T follicular helper cell (primary cell): ENCODE data around the gene NCCRP1.
"Not testable (repeated sequence)": the region's sequence is repeated elsewhere in the genome, so short reads cannot be mapped to it uniquely, and the experiment has no call there.

Experiments
- DNase-seq: peaks from one replicate; pipeline ENCODE4 v3.0.0-alpha.2; 2020; ENCODE audit warnings: low read depth

The NCCRP1 gene

GRCh38 chr19:39208175-39208795 lies 11.5 kb downstream of the NCCRP1 start:
- no peak for DNase-seq

GRCh38 chr19:39209196-39209595 lies 12.4 kb downstream of the NCCRP1 start:
- DNase-seq = no peak

GRCh38 chr19:39211731-39212374 lies 15.1 kb downstream of the NCCRP1 start:
- no peak for DNase-seq

DNA sequence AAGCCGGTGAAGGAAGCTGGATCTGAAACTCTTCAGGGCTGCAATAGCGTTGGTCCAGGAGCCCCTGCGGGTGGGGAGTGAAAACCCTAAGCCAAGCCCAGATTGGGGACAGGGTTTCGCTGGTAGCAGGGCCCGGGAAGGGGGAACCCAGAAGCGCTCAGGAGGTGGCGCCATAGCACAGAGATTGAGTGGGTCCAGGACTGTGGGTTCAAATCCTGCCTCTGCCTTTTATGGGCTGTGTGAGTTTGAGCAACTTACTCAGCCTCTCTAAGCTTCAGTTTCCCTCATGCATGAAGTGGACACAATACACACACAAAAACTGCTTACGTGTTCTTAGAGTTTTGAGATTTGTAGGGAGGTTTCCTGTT lies 15.6 kb downstream of the NCCRP1 start:
- peak; percentile 28 for DNase-seq

DNA sequence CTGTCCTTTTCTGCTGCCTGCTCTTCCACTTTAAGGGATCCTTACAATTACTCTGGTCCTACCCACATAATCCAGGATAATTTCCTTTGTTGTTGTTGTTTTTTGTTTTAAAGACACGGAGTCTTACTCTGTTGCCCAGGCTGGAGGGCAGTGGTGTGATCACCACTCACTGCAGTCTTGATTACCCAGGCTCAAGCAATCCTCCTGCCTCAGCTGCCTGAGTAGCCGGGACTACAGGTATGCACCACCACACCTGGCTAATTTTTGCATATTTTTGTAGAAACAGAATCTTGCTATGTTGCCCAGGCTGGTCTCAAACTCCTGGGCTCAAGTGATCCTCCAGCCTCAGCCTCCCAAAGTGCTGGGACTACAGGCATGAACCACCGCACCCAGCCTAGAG lies 18.6 kb downstream of the NCCRP1 start:
- DNase-seq = not testable (repeated sequence)

GRCh38 chr19:39217094-39217493 lies 20.3 kb downstream of the NCCRP1 start:
- no peak for DNase-seq

DNA sequence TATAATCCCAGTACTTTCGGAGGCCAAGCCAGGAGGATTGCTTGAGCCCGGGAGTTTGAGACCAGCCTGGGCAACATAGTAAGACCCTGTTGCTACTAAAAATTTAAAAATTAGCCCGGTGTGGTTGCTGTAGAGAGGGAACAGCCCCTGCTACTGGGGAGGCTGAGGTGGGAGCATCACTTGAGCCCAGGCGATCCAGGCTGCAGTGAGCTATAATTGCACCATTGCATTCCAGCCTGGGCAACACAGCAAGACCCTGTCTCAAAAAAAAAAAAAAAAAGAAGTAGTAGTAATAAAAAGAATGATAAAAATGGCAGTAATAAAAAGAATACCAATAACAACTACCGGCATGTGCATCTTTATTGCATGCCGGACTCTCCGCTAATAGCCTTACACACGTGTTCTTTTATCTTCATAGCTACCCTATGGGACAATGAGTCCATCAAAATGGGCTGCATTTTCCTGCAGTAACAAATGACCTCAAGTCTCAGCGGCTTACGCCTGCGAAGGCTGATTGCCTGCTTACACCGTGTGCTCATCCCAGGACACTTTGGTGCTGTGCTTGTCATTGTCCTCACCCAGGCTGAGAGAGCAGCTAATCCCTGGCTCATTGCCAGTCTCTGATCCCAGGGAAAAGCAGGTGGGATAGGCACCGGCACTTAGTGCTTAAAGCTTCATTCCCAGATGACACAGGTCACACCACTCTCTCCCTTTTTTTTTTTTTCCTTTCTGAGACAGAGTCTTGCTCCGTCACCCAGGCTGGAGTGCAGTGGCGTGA lies 21.7 kb downstream of the NCCRP1 start:
- no peak for DNase-seq

DNA sequence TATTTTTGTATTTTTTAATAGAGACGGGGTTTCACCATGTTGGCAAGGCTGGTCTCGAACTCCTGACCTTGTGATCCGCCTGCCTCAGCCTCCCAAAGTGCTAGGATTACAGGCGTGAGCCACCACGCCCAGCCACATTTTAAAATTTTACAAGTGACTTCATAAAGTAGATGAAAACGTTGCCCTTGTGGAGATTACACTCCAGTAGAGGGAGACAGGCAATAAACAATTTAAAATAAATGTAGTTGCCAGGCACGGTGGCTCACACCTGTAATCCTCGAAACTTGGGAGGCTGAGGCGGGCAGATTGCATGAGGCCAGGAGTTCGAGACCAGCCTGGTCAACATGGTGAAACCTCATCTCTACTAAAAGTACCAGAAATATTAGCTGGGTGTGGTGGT lies 22.3 kb downstream of the NCCRP1 start:
- not testable (repeated sequence) for DNase-seq

GRCh38 chr19:39223703-39224279 lies 27.0 kb downstream of the NCCRP1 start:
- DNase-seq = no peak

DNA sequence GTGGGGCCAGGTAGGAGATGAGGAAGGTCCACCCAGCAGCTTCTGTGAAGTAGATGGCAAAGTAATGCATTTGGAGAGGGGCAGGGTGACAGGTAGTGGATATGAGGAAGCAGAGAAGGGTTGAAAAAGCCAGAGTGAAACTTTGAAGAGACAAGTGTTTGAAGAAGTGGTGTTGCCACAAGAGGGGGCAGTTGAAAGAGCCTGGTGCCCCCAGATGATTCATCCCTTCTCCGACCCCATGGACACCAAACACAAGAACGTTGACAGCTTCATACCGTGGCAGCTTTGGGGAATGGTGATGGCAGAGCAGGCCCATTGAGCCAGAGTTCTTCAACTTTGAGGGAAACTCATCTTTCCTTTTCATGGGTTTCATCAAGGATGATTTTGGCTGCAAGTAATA lies 28.1 kb downstream of the NCCRP1 start:
- DNase-seq = no peak

DNA sequence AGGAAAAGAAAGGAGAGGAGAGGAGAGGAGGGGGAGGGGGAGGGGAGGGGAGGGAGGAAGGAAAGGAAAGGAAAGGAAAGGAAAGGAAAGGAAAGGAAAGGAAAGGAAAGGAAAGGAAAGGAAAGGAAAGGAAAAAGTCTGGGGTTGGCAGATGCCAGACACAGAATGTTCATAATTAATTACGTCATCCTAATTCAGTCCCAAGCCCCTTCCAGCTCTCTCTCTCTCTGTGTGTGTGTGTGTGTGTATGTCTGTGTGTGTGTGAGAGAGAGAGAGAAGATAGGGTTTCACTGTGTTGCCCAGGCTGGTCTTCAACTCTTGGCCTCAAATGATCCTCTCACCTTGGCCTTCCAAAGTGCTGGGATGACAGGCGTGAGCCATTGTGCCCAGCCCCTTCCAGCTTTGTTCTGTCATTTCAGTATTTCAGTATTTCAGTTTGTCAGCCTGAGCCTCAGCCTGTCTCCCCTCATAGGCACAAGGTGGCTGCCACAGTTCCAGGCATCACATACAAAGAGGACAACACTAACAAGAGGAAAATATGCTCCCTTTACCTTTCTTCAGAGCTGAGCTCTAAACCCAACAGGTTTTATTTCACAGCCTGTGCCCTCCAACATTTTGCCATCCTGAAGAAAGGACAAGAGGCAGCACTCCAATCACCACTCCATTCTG lies 33.5 kb downstream of the NCCRP1 start:
- DNase-seq = no peak

DNA sequence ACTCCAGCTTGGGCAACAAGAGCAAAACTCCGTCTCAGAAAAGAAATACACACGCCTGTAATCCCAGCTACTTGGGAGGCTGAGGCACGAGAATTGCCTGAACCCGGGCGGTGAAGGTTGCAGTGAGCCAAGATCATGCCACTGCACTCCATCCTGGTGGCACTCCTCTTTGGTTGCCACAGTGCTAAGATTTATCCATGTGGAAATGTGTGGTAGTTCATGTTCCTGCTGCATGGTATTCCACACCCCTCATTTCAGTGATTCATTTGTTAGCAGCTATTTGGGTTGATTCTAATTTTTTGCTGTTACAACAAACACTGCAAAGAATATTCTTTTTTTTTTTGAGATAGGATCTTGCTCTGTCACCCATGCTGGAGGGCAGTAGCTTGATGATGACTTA lies 35.9 kb downstream of the NCCRP1 start:
- DNase-seq = no peak

- no peak for DNase-seq
Measured at GRCh38 chr19:39236527-39236926, 39.8 kb downstream of the NCCRP1 start.

DNA sequence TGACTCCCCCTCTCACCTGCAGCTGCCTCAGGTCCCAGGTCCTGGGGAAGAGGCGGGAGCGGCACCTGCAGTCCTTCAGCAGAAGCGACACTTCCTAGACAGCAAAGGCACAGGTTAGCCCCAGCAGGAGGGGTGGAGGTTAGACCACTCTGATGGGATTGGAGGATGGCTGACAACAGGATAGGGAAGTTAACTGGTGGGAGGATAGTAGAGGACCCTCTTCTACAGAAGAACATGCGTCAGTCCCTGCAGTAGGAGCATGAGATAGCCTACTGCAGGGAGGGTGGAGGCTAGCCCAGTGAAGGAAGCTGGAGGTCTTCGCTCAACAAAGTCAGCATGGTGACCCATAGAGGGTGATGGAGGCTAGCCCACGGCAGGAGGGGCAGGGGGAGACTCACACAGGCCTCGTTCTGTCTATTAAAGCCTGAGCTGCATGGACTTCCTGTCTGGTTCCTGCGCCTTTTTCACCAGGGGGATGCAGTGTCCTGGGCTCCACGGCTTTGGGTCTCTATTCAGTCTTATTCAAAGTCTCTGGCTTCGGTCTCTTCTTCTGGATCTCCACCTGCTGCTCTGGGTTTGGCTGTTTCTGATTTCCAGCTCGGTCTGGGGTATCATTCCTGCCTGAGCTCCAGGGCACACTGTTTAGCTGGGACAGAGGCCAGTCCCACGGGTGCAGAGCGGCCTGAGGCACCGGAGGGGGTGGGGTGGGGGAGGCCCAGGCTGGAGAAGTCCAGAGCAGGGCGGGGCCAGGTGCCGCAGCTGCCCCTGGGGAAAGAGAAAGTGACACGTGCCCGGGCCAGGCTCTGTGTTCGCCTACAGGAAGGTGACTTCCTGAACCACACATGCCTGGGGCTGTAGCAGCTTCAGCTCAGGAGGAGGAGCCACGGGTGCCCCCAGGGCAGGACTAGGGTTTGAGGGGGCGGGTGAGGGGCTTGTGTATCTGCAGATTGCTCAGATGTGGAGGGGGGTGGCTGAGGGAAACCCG lies 40.7 kb downstream of the NCCRP1 start:
- no peak for DNase-seq

- no peak for DNase-seq
Measured at GRCh38 chr19:39238209-39238608, 41.4 kb downstream of the NCCRP1 start.

- no peak for DNase-seq
Measured at GRCh38 chr19:39238944-39239343, 42.2 kb downstream of the NCCRP1 start.

DNA sequence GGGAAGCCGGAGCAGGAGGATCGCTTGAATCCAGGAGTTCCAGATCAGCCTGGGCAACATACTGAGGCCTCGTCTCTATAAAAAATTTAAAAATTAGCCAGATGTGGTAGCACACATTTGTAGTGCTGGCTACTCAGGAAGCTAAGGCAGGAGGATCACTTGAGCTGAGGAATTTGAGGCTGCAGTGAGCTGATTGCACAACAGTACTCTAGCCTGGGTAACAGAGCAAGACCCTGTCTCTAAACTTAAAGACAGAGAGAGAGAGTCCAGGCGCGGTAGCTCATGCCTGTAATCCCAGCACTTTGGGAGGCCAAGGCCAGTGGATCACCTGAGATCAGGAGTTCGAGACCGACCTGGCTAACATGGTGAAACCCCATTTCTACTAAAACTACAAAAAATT lies 43.7 kb downstream of the NCCRP1 start:
- DNase-seq = no peak

- not testable (repeated sequence) for DNase-seq
Measured at GRCh38 chr19:39243741-39244140, 47.0 kb downstream of the NCCRP1 start.

GRCh38 chr19:39244410-39245100 lies 47.8 kb downstream of the NCCRP1 start, which contains the start of gene IFNL3:
IFNL3 (minus strand) TSS chr19:39245006; CDS start chr19:39244967, 39 bp downstream.
- DNase-seq = not testable (repeated sequence)

DNA sequence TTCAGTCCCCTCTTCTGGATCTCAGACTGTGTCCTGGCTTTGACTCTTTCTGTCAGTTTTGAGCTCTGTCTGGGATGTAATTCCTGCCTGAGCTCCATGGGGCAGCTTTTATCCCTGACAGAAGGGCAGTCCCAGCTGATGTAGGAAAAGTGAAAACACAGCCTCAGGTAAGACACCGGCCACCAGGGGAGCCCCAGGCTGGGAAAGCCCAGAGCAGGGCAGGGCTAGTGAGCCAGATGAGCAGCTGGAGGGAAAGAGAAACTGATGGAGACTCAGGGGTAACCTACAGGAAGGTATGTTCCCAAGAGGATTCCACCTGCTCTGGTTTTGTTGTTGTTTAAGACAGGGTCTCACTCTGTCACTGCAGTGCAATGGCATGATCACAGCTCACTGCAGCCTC lies 48.4 kb downstream of the NCCRP1 start:
- DNase-seq = not testable (repeated sequence)
